HUES6 (cell line): ENCODE measurements around the gene ARHGAP12.

Source experiments
- H3K27ac ChIP-seq: 2 replicates; pipeline ENCODE4 v1.7.0; 2013; ENCODE audit warnings: low read depth, mild to moderate bottlenecking, low read length, inconsistent platforms
- H3K27me3 ChIP-seq: 2 replicates; pipeline ENCODE4 v1.6.1; 2013; ENCODE audit warnings: low read length; ENCODE audit not compliant: control insufficient read depth, insufficient read depth
- H3K36me3 ChIP-seq: 2 replicates; pipeline ENCODE4 v1.6.1; 2013; ENCODE audit warnings: low read length; ENCODE audit not compliant: control insufficient read depth, insufficient read depth
- H3K4me1 ChIP-seq: 2 replicates; pipeline ENCODE4 v1.6.1; 2013; ENCODE audit warnings: low read length; ENCODE audit not compliant: control insufficient read depth, insufficient read depth
- H3K4me3 ChIP-seq: 2 replicates; pipeline ENCODE4 v1.5.1; 2013; ENCODE audit warnings: low read depth, low read length
- H3K9ac ChIP-seq: one replicate; pipeline ENCODE4 v1.6.1; 2013; ENCODE audit warnings: mild to moderate bottlenecking, low read length
- H3K9me3 ChIP-seq: 2 replicates; pipeline ENCODE4 v1.6.1; 2013; ENCODE audit warnings: low read depth, low read length; ENCODE audit not compliant: control insufficient read depth, insufficient read depth

The ARHGAP12 gene

GRCh38 chr10:31923389-31923788 lies 5.2 kb downstream of the ARHGAP12 start:
- no peaks in the 10 kb centered on the region for H3K27me3 ChIP-seq
- no peak overlapping the region for H3K27ac ChIP-seq
- H3K36me3 ChIP-seq = no peaks in the 10 kb centered on the region
- no peak overlapping the region for H3K9ac ChIP-seq
- H3K9me3 ChIP-seq = peaks cover 10% of the 10 kb centered on the region; the same call in 1 of the 2 replicates
- peaks cover 10% of the 10 kb centered on the region for H3K4me1 ChIP-seq
- H3K4me3 ChIP-seq = no peak overlapping the region

GRCh38 chr10:31921031-31921430 lies 7.6 kb downstream of the ARHGAP12 start:
- H3K9ac ChIP-seq = no peak overlapping the region
- H3K9me3 ChIP-seq = peaks cover 10% of the 10 kb centered on the region; the same call in 1 of the 2 replicates
- no peaks in the 10 kb centered on the region for H3K27me3 ChIP-seq
- peaks cover 5% of the 10 kb centered on the region for H3K4me1 ChIP-seq
- H3K4me3 ChIP-seq = no peak overlapping the region
- no peak overlapping the region for H3K27ac ChIP-seq
- no peaks in the 10 kb centered on the region for H3K36me3 ChIP-seq

GRCh38 chr10:31920538-31920937 lies 8.1 kb downstream of the ARHGAP12 start:
- Histone ChIP-seq H3K27me3 (no peaks in the 10 kb centered on the region), H3K27ac (no peak overlapping the region), H3K4me1 (peaks cover under 1% of the 10 kb centered on the region; the same call in 1 of the 2 replicates), H3K9ac (no peak overlapping the region), H3K4me3 (no peak overlapping the region), H3K36me3 (no peaks in the 10 kb centered on the region), H3K9me3 (peaks cover 10% of the 10 kb centered on the region; the same call in 1 of the 2 replicates)

GRCh38 chr10:31918671-31919409 lies 9.8 kb downstream of the ARHGAP12 start:
- H3K4me1 ChIP-seq = no peaks in the 10 kb centered on the region
- H3K27me3 ChIP-seq = no peaks in the 10 kb centered on the region
- no peak overlapping the region for H3K9ac ChIP-seq
- H3K4me3 ChIP-seq = no peak overlapping the region
- no peaks in the 10 kb centered on the region for H3K36me3 ChIP-seq
- no peak overlapping the region for H3K27ac ChIP-seq
- peaks cover 7% of the 10 kb centered on the region; the same call in 1 of the 2 replicates for H3K9me3 ChIP-seq

- no peaks in the 10 kb centered on the region for H3K36me3 ChIP-seq
- H3K4me1 ChIP-seq = peaks cover 11% of the 10 kb centered on the region
- no peak overlapping the region for H3K27ac ChIP-seq
- H3K4me3 ChIP-seq = no peak overlapping the region
- no peak overlapping the region for H3K9ac ChIP-seq
- no peaks in the 10 kb centered on the region for H3K9me3 ChIP-seq
- no peaks in the 10 kb centered on the region for H3K27me3 ChIP-seq
Observed at GRCh38 chr10:31914370-31914769, 14.3 kb downstream of the ARHGAP12 start.

- Histone ChIP-seq H3K27me3 (no peaks in the 10 kb centered on the region), H3K4me1 (peaks cover 11% of the 10 kb centered on the region), H3K9me3 (no peaks in the 10 kb centered on the region), H3K36me3 (peaks cover 8% of the 10 kb centered on the region), H3K4me3 (no peak overlapping the region), H3K27ac (no peak overlapping the region), H3K9ac (no peak overlapping the region)
Observed at GRCh38 chr10:31912898-31913850, 15.5 kb downstream of the ARHGAP12 start.

- peaks cover 11% of the 10 kb centered on the region for H3K36me3 ChIP-seq
- no peak overlapping the region for H3K4me3 ChIP-seq
- H3K9me3 ChIP-seq = no peaks in the 10 kb centered on the region
- H3K27ac ChIP-seq = no peak overlapping the region
- no peak overlapping the region for H3K9ac ChIP-seq
- H3K4me1 ChIP-seq = peaks cover 11% of the 10 kb centered on the region
- H3K27me3 ChIP-seq = no peaks in the 10 kb centered on the region
Observed at GRCh38 chr10:31912289-31912688, 16.3 kb downstream of the ARHGAP12 start.

- H3K9ac ChIP-seq = no peak overlapping the region
- no peaks in the 10 kb centered on the region for H3K27me3 ChIP-seq
- H3K27ac ChIP-seq = no peak overlapping the region
- peaks cover 11% of the 10 kb centered on the region for H3K4me1 ChIP-seq
- peaks cover 26% of the 10 kb centered on the region for H3K36me3 ChIP-seq
- no peak overlapping the region for H3K4me3 ChIP-seq
- no peaks in the 10 kb centered on the region for H3K9me3 ChIP-seq
Observed at GRCh38 chr10:31910016-31910415, 18.6 kb downstream of the ARHGAP12 start.

- no peaks in the 10 kb centered on the region for H3K27me3 ChIP-seq
- no peak overlapping the region for H3K27ac ChIP-seq
- peaks cover 7% of the 10 kb centered on the region for H3K4me1 ChIP-seq
- no peak overlapping the region for H3K4me3 ChIP-seq
- no peak overlapping the region for H3K9ac ChIP-seq
- peaks cover 30% of the 10 kb centered on the region for H3K36me3 ChIP-seq
- H3K9me3 ChIP-seq = no peaks in the 10 kb centered on the region
Observed at GRCh38 chr10:31908157-31908556, 20.5 kb downstream of the ARHGAP12 start.

- no peak overlapping the region for H3K9ac ChIP-seq
- no peak overlapping the region for H3K4me3 ChIP-seq
- H3K4me1 ChIP-seq = no peaks in the 10 kb centered on the region
- peaks cover 5% of the 10 kb centered on the region; the same call in 1 of the 2 replicates for H3K9me3 ChIP-seq
- no peaks in the 10 kb centered on the region for H3K27me3 ChIP-seq
- H3K27ac ChIP-seq = no peak overlapping the region
- peaks cover 43% of the 10 kb centered on the region for H3K36me3 ChIP-seq
Observed at GRCh38 chr10:31906039-31906438, 22.6 kb downstream of the ARHGAP12 start.

GRCh38 chr10:31905586-31905985 lies 23.0 kb downstream of the ARHGAP12 start:
- Histone ChIP-seq H3K9me3 (peaks cover 5% of the 10 kb centered on the region; the same call in 1 of the 2 replicates), H3K27ac (no peak overlapping the region), H3K27me3 (no peaks in the 10 kb centered on the region), H3K36me3 (peaks cover 43% of the 10 kb centered on the region), H3K9ac (no peak overlapping the region), H3K4me3 (no peak overlapping the region), H3K4me1 (no peaks in the 10 kb centered on the region)
